GM12865 (cell line): ENCODE measurements around the gene RTKN.

Experiments used
- DNase-seq: peaks from one replicate; pipeline ENCODE4 v3.0.0; 2010; ENCODE audit warnings: low read depth
- H3K4me3 ChIP-seq: 2 replicates; pipeline ENCODE4 v1.5.1; 2011; ENCODE audit warnings: mild to moderate bottlenecking, low read depth, low read length, control low read depth
- TF ChIP-seq, protein P1 (sequence below): IDR thresholded peaks from 2 replicates; pipeline ENCODE4 v1.5.1; 2011; ENCODE audit warnings: low read length, control low read depth, low read depth, inconsistent platforms; ENCODE audit not compliant: insufficient read depth; ENCODE audit errors: missing control alignments

The RTKN gene

DNA sequence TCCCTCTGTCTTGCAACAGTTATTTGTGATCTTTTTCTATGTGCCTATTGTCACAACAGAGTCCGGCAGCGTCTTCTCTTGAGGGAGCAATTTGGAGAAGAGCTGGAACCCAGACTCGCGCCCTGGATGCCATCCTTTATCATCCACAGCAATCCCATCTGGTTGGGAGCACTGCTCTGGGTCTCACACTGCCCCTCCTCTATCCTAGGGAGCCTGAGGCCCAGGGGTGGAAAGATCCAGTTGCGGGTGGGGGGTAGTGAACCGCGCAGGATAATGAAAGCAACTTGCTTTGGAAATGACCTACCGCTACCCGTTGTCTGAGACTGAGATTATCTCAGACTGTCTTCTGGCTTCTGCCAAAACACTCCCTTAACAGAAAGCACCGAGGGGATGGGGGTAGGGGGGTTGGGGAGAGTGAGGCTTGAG lies 17.2 kb upstream of the RTKN start:
- peak; percentile 38 for DNase-seq
- peak overlapping the region; percentile 100 for H3K4me3 ChIP-seq
- TF ChIP-seq, protein P1, sequence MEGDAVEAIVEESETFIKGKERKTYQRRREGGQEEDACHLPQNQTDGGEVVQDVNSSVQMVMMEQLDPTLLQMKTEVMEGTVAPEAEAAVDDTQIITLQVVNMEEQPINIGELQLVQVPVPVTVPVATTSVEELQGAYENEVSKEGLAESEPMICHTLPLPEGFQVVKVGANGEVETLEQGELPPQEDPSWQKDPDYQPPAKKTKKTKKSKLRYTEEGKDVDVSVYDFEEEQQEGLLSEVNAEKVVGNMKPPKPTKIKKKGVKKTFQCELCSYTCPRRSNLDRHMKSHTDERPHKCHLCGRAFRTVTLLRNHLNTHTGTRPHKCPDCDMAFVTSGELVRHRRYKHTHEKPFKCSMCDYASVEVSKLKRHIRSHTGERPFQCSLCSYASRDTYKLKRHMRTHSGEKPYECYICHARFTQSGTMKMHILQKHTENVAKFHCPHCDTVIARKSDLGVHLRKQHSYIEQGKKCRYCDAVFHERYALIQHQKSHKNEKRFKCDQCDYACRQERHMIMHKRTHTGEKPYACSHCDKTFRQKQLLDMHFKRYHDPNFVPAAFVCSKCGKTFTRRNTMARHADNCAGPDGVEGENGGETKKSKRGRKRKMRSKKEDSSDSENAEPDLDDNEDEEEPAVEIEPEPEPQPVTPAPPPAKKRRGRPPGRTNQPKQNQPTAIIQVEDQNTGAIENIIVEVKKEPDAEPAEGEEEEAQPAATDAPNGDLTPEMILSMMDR: no peak

DNA sequence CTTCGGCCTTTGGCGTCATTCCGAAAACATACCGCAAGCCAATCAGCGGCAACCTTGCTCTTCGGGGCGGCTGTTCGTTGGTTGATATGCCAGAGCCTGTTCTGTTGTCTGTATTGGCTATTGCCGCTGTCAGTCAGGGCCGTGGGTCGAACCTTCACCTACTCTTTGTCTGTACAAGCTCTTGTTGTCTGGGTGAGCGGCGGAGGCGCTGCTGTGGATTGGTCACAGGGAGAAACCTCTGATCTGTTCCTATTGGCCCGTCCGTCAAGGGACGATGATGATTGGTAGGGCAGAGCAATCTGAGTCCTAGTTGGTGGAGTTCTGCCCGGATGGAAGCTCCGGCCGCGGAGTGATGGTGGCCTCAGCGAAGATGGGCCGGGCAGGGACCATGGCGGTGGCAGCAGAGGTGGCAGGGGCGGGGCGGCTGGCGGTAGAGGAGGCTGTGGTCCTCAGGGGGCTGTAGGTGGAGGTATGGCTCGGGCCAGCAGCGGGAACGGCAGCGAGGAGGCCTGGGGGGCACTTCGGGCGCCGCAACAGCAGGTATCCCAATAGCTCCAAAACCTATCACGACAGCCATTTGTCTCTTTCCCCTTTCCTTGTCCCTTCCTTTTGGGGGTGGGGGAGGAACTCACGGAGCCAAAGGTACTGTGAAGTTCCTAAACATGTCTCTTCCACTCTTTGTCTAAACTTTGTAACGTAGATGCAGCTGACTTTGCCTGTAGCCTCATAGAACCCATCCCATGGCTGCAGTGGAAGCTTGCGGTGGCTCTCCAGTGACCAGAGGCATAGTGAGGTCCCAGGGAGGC lies 16.6 kb upstream of the RTKN start, which contains the start of gene WBP1:
Gene WBP1, plus strand, starts transcription at position 307 of the 806 bp plus-strand sequence. Its CDS starts 165 bp downstream, at position 472.
- TF ChIP-seq, protein P1: no peak
- peak; percentile 100 for DNase-seq

DNA sequence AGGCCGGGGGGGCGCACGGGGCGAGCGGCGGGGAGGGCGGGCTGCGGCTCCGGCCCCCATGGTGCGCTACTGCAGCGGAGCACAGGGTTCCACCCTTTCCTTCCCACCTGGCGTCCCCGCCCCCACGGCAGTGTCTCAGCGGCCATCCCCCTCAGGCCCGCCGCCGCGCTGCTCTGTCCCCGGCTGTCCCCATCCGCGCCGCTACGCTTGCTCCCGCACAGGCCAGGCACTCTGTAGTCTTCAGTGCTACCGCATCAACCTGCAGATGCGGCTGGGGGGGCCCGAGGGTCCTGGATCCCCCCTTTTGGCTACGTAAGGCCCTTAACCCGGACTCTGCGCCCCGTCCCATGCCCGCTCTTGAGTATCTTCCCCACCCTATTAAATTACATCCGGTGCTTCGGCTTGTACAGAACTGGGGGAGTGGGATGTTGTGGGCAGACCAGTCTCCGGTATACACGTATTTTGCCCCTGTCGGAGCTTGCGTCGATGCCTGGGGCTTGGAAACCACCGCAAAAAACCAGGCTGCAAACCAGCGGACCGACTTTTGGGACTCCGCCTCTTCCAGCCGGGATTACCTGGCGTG lies 15.9 kb upstream of the RTKN start:
- TF ChIP-seq, protein P1: no peak
- peak overlapping the region; percentile 79 for H3K4me3 ChIP-seq
- peak; percentile 90 for DNase-seq

More for the DNA sequence above, 16.6 kb upstream of the RTKN start, which contains the start of gene WBP1:
- peak within 1 kb of the TSS; percentile 100 for H3K4me3 ChIP-seq

DNA sequence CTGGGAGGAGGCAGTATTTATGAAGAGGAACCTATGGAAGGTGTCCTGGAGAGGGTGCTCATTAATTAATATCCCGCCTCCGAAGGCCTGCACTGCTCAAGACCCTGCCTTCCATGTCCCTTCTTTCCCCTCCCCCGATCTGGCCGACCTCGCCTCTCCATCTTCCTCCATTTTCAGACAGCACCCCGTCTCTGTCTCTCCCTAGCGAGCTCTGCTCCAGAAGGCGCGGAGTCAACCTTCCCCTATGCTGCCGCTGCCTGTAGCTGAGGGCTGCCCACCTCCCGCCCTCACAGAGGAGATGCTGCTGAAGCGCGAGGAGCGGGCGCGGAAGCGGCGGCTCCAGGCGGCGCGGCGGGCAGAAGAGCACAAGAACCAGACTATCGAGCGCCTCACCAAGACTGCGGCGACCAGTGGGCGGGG lies 15.4 kb upstream of the RTKN start:
- TF ChIP-seq, protein P1: no peak
- no peak for DNase-seq
- peak overlapping the region; percentile 79 for H3K4me3 ChIP-seq

DNA sequence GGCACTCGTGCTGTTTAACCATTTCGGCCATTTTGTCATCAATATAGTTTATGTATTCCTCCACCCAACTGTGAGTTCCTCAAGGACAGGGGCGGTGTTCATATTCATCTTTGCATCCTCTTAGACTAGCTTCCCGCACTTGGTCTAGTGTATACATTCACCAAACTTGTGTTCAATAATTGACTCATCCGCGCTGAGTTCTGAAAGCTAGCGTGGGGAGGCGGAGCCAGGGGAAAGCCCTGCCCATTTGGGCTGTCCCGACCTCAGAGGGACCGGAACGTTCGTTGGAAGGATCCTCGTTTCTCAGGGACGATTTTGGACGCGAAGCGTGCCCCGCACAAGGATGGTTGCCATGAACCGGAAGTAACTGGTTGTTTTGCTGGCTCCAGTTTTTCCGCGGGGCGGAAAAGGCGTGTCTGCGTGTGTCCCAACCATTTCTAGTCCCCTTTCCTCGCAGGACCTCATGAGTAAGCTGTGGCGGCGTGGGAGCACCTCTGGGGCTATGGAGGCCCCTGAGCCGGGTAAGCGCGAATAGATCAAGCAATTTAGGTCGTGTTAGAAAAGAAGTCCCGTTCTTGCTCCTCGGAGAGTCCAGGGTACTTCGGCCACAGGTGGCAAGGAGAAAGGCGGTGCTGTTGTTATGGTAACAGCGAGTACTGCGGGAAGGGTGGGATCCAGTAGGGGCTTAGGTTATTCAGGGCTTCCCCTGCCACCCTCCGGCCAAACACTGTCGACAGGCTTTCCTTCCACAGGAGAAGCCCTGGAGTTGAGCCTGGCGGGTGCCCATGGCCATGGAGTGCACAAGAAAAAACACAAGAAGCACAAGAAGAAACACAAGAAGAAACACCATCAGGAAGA lies 13.1 kb upstream of the RTKN start, which contains the start of gene INO80B:
Gene INO80B, plus strand, starts transcription at position 434 of the 858 bp plus-strand sequence. Its CDS starts 30 bp downstream, at position 464.
- H3K4me3 ChIP-seq: peak within 1 kb of the TSS; percentile 88
- TF ChIP-seq, protein P1: no peak
- DNase-seq: peak; percentile 99

DNA sequence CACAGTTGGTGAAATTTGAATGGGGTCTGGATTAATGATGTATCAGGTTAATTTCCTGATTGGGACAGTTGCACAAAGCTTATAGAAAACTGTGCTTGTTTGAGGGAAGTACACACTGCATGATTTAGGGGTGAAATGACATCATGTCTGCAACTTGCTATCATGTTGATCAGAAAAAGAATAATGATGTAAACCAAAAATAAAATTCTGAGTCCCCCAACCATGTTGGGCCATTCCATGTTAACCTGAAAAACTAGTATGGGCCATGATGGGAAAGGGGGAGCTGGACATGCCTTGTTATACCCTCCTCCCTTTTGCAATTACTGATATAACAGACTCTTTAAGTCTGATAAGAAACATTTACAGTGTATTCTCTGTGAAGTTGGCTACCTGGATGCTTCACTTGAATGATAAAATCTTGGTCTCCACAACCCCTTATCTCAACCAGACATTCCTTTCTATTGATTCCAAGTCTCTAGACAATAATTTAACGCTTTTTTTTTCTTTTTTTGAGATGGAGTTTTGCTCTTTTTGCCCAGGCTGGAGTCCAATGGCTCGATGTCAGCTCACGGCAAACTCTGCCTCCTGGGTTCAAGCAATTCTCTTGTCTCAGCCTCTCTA lies 8.9 kb upstream of the RTKN start:
- no peak for DNase-seq
- TF ChIP-seq, protein P1: no peak
- H3K4me3 ChIP-seq: no peak overlapping the region
